Neural cell (in vitro differentiated cells): Measurements from ENCODE around the gene CCDC30.

Experiments used
- POLR2AphosphoS5 ChIP-seq: IDR thresholded peaks from 2 replicates; pipeline ENCODE4 v1.6.1; 2012
- SMC3 ChIP-seq: fragments of 450-650 bp; conservative IDR thresholded peaks from 2 replicates; pipeline ENCODE4 v1.6.1; 2014; ENCODE audit warnings: antibody characterized with exemption, mild to moderate bottlenecking, moderate library complexity; ENCODE audit not compliant: poor library complexity
- TAF1 ChIP-seq: IDR thresholded peaks from 2 replicates; pipeline ENCODE4 v1.6.1; 2012; ENCODE audit warnings: low read depth
- TF ChIP-seq, protein P1 (sequence below): fragments of 450-650 bp; IDR thresholded peaks from 2 replicates; pipeline ENCODE4 v1.5.1; 2014; ENCODE audit warnings: antibody characterized with exemption, mild to moderate bottlenecking, moderate library complexity; ENCODE audit not compliant: poor library complexity, severe bottlenecking

GRCh38 chr1:42680921-42681683, 218.0 kb downstream of the CCDC30 start:
- TF ChIP-seq POLR2AphosphoS5: no peak
- no peak for TF ChIP-seq TAF1
- TF ChIP-seq, protein P1, sequence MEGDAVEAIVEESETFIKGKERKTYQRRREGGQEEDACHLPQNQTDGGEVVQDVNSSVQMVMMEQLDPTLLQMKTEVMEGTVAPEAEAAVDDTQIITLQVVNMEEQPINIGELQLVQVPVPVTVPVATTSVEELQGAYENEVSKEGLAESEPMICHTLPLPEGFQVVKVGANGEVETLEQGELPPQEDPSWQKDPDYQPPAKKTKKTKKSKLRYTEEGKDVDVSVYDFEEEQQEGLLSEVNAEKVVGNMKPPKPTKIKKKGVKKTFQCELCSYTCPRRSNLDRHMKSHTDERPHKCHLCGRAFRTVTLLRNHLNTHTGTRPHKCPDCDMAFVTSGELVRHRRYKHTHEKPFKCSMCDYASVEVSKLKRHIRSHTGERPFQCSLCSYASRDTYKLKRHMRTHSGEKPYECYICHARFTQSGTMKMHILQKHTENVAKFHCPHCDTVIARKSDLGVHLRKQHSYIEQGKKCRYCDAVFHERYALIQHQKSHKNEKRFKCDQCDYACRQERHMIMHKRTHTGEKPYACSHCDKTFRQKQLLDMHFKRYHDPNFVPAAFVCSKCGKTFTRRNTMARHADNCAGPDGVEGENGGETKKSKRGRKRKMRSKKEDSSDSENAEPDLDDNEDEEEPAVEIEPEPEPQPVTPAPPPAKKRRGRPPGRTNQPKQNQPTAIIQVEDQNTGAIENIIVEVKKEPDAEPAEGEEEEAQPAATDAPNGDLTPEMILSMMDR: no peak
- no peak for TF ChIP-seq SMC3
